ENCODE data around the gene FAM222B. TPM values are rescaled to one million over a fixed set of nuclear protein-coding genes. Genes with fewer than 3 reads are reported as not detected.

FAM222B gene
- total and polyA plus RNA-seq, 9 of the 15 experiments (the other 6 are each of a cell fraction or from before 2014, with no cell fraction given), result 4.0 to 34.6 (median 7.5) TPM

GRCh38 chr17:28726627-28727491 is 115.7 kb downstream of the FAM222B start (continued):
- TF ChIP-seq ATF3 (IDR thresholded peaks at IDR 0.05), result no peak
- peak; percentile 74; the same call in 1 of the 2 replicates for TF ChIP-seq ATF3 (CRISPR knock-in tag; conservative IDR thresholded peaks at IDR 0.05)
- TF ChIP-seq ELF2 (CRISPR knock-in tag; IDR thresholded peaks at IDR 0.05), result no peak
- TF ChIP-seq CTCFL (IDR thresholded peaks at IDR 0.05; ENCODE audit: borderline replicate concordance, insufficient read depth, low read depth, low read length, poor library complexity, severe bottlenecking), result no peak
- no peak for TF ChIP-seq GTF2F1 (IDR thresholded peaks at IDR 0.05; ENCODE audit: low read depth, low read length)
- peak; percentile 100 for TF ChIP-seq RAD21 (CRISPR knock-in tag; conservative IDR thresholded peaks at IDR 0.05 in 1 of 2, IDR thresholded peaks at IDR 0.05 in 1 of 2)
- TF ChIP-seq PKNOX1 (IDR thresholded peaks at IDR 0.05), result peak; percentile 23
- TF ChIP-seq SIN3A (IDR thresholded peaks at IDR 0.05; ENCODE audit: borderline replicate concordance in 2 of 2, control insufficient read depth in 1 of 2, low read depth in 2 of 2, low read length in 2 of 2), result peak; percentile 64 to 97; a peak in 3 of 4 replicates
- peak; percentile 79 for TF ChIP-seq ATF7 (IDR thresholded peaks at IDR 0.05)
- no peak for TF ChIP-seq RBM15 (IDR thresholded peaks at IDR 0.05; ENCODE audit: insufficient read depth, low read length)
- no peak for TF ChIP-seq ZNF592 (IDR thresholded peaks at IDR 0.05)
- TF ChIP-seq ZNF165 (CRISPR knock-in tag; IDR thresholded peaks at IDR 0.05; ENCODE audit: borderline replicate concordance), result no peak
- TF ChIP-seq BACH1 (tag; IDR thresholded peaks at IDR 0.05), result no peak
- TF ChIP-seq POLR3G (IDR thresholded peaks at IDR 0.05; ENCODE audit: extremely low read depth, insufficient read length, insufficient replicate concordance), result no peak
- TF ChIP-seq CREB3L1 (IDR thresholded peaks at IDR 0.05; ENCODE audit: borderline replicate concordance, low read depth), result peak; percentile 17; the same call in 1 of the 2 replicates

All from K562 (cell line).